GM10266 (cell line): ENCODE data around the gene CLTCL1.
"Not testable (repeated sequence)": the region's sequence is repeated elsewhere in the genome, so short reads cannot be mapped to it uniquely, and the experiment has no call there.

ENCODE experiments used
- DNase-seq: peaks from one replicate; pipeline ENCODE4 v3.0.0; 2012; ENCODE audit errors: extremely low spot score
- CTCF ChIP-seq: IDR thresholded peaks from 2 replicates; pipeline ENCODE4 v1.5.1; 2012; ENCODE audit warnings: mild to moderate bottlenecking, low read depth; ENCODE audit not compliant: control insufficient read depth, insufficient read depth; ENCODE audit errors: missing control alignments

Gene CLTCL1

GRCh38 chr22:19329454-19329853 lies 37.9 kb upstream of the CLTCL1 start:
- no peak for DNase-seq
- no peak for TF ChIP-seq CTCF

GRCh38 chr22:19325296-19325948 lies 33.9 kb upstream of the CLTCL1 start:
- no peak for TF ChIP-seq CTCF
- DNase-seq: no peak

GRCh38 chr22:19323420-19323819 lies 31.9 kb upstream of the CLTCL1 start:
- DNase-seq: not testable (repeated sequence)

- TF ChIP-seq CTCF: no peak
- DNase-seq: no peak
These were observed 30.2 kb upstream of the CLTCL1 start for GRCh38 chr22:19321757-19322156.

- DNase-seq: not testable (repeated sequence)
These were observed 28.6 kb upstream of the CLTCL1 start for GRCh38 chr22:19320136-19320535.

GRCh38 chr22:19319281-19319680 lies 27.8 kb upstream of the CLTCL1 start:
- DNase-seq: no peak

GRCh38 chr22:19317865-19318264 lies 26.3 kb upstream of the CLTCL1 start:
- no peak for DNase-seq
- TF ChIP-seq CTCF: no peak

More at GRCh38 chr22:19319281-19319680, 27.8 kb upstream of the CLTCL1 start:
- TF ChIP-seq CTCF: no peak

- no peak for TF ChIP-seq CTCF
- DNase-seq: no peak
These were observed 16.4 kb upstream of the CLTCL1 start for GRCh38 chr22:19307872-19308271.

GRCh38 chr22:19306535-19306934 lies 15.0 kb upstream of the CLTCL1 start:
- DNase-seq: not testable (repeated sequence)
